H1 (cell line): Measurements from ENCODE around the gene MYO1A.

ENCODE experiments used
- CHD1 ChIP-seq: IDR thresholded peaks from 2 replicates; pipeline ENCODE4 v1.6.1; 2012; ENCODE audit warnings: low read depth, low read length, improper control_type of control experiment
- MAX ChIP-seq: IDR thresholded peaks from 2 replicates; pipeline ENCODE4 v1.6.1; 2012; ENCODE audit warnings: inconsistent platforms
- POLR2A ChIP-seq, 2 experiments: IDR thresholded peaks; 1 replicate in 1 of 2; 2 replicates in 1 of 2; pipeline ENCODE4 v1.6.1; 2011; ENCODE audit warnings: low read depth in 2 of 2, low read length in 2 of 2, mild to moderate bottlenecking in 2 of 2; ENCODE audit errors: control extremely low read depth in 1 of 2
- POLR2AphosphoS5 ChIP-seq: IDR thresholded peaks from 2 replicates; pipeline ENCODE4 v1.6.1; 2011; ENCODE audit warnings: low read depth, low read length
- TF ChIP-seq, protein P1 (sequence below), 3 experiments: IDR thresholded peaks; 1 replicate in 2 of 3; 2 replicates in 1 of 3; pipeline versions ENCODE4 v1.5.1 to v1.6.1; 2011; ENCODE audit warnings: low read length in 3 of 3, mild to moderate bottlenecking in 3 of 3, inconsistent platforms in 2 of 3, low read depth in 1 of 3, moderate library complexity in 1 of 3; ENCODE audit not compliant: insufficient read depth in 1 of 3; ENCODE audit errors: control extremely low read depth in 1 of 3

GRCh38 chr12:56980268-56980667 lies 69.7 kb downstream of the MYO1A start:
- TF ChIP-seq POLR2A (IDR thresholded peaks at IDR 0.05; ENCODE audit: control extremely low read depth in 1 of 2, low read depth in 2 of 2, low read length in 2 of 2) (no peak), POLR2AphosphoS5 (no peak), MAX (no peak), CHD1 (no peak)
- TF ChIP-seq, protein P1, sequence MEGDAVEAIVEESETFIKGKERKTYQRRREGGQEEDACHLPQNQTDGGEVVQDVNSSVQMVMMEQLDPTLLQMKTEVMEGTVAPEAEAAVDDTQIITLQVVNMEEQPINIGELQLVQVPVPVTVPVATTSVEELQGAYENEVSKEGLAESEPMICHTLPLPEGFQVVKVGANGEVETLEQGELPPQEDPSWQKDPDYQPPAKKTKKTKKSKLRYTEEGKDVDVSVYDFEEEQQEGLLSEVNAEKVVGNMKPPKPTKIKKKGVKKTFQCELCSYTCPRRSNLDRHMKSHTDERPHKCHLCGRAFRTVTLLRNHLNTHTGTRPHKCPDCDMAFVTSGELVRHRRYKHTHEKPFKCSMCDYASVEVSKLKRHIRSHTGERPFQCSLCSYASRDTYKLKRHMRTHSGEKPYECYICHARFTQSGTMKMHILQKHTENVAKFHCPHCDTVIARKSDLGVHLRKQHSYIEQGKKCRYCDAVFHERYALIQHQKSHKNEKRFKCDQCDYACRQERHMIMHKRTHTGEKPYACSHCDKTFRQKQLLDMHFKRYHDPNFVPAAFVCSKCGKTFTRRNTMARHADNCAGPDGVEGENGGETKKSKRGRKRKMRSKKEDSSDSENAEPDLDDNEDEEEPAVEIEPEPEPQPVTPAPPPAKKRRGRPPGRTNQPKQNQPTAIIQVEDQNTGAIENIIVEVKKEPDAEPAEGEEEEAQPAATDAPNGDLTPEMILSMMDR (IDR thresholded peaks at IDR 0.05; ENCODE audit: control extremely low read depth in 1 of 3, insufficient read depth in 1 of 3, low read depth in 1 of 3, low read length in 3 of 3), result no peak
